GM19452 (cell line): Measurements from ENCODE around the gene CDC25B.
"Not testable (repeated sequence)": the region's sequence is repeated elsewhere in the genome, so short reads cannot be mapped to it uniquely, and the experiment has no call there.

Experiments used
- ATAC-seq: cut with Tn5 transposase; IDR thresholded peaks from one replicate; pipeline ENCODE4 v1.9.1; 2021; ENCODE audit not compliant: unreplicated experiment

The CDC25B gene

DNA sequence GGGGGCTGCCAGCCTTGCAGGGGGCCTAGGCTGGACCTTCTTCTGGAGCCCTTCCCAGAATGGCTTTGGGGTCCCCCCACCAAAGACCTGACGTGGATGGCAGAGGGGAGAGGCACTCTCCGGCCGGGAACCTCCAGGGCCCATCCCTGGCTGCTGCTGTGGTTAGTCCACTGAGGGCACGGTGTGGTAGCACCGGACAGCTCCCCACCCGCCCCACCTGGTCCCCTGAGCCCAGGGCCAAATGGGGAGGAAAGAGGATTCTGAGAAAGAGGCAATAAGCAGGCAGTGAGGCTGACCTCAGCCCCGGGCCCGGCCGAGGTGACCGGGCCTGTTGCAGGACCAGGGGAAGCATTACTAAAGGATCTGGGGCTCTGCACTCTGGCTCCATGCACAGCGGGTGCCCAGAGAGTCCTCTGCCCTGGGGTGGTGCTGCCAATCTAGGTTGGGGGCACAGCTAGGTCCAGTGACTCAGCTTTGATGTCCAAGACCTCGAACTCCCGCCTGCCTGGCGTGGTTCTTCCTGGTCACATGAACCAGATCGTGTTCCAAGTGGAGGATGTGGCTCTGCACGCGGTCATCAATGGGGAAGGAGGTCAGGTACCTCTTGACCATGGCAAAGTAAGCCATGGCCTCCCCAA, 11.8 kb upstream of the CDC25B start:
- ATAC-seq, result no peak

DNA sequence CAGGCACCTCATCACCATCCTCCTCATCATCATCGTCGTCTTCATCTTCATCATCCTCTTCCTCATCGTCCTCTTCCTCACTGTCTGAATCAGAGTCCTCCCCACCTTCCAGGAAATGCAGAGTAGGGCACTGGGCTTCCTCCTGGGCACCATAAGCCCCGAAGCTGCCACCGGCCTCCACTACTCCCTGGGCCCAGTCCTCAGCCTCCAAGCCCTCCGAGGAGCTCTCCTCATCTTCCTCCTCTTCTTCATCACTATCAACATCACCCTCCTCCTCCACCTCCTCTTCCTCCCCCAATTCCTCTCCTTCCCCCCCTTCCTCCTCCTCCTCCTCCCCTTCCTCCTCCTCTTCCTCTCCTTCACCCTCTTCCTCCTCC, 11.3 kb upstream of the CDC25B start:
- no peak for ATAC-seq

DNA sequence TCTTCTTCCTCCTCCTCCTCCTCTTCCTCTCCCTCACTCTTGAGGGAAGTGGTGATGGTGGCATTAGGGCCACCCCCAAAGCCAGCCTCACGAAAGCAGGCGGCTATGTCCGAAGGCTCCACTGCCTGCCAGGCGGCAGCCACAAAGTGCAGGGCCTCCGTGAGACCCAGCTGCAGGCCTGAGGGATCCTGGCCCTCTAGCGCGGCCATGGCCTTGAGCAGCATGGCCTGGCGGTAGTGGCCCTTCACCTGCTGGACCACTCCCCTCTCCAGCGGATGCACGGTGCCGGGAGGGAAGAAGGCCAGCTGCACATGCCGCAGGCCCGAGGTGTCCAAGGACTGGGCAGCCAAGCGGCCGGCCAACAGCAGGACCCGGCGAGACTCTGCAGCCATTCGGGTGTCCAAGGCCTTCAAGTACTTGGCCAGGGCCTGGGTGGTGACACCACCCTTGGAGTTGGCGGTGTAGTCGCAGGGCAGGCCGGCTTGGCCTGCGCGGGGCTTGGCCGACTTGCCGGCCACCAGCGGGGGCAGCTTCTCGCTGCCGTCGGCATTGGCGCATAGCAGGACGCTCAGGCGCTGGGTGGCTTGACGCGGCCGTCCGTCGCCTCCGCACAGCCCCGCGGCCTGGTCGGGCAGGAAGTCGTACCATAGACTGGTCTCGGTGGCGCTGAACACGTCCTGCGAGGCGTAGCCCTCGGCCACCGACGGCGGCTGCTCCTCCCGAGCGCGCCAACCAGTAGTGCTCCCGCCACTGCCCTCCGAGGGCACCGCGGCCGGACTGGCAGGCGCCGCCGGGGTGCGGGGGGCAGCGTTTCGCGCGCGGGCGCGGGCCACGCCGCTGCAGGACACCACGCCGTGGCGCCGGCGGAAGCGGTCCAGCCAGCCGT, 10.6 kb upstream of the CDC25B start:
- no peak for ATAC-seq

GRCh38 chr20:3786126-3786484, 10.0 kb upstream of the CDC25B start:
- ATAC-seq, result peak; percentile 16

- peak; percentile 75 for ATAC-seq
These were observed 9.3 kb upstream of the CDC25B start, which contains the start of gene CENPB for GRCh38 chr20:3786665-3787323. Gene CENPB (minus strand): TSS chr20:3786740. CDS start chr20:3786483, 257 bp downstream.

DNA sequence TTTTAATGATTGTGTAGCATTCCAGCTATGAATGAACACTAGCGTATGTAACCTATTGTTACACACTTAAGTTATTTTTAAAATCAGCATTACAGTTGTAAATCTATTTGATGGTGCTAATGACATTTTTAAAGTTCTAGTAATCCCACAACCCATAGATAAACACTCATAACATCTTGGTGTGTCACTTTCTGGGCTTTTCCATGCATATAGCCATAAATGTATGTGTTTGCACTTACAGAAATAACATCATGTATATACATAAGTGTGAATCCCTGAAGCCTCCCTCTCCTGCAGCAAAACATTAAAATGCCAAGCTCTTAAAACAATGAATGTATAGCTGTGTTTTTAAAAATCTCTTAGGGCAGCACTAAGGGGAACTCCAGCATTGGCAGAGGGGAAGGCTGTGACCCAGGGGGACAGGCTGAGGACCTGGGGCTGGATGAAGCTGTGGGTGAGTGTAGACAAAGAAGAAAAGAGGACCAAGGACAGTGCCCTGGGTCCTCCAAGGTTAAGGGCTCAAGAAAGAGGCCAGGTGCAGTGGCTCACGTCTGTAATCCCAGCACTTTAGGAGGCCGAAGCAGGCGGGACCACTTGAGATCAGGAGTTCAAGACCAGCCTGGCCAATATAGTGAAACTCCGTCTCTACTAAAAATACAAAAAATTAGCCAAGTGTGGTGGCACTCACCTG, 8.6 kb upstream of the CDC25B start:
- ATAC-seq, result no peak

GRCh38 chr20:3788685-3789155, 7.4 kb upstream of the CDC25B start:
- ATAC-seq, result no peak

GRCh38 chr20:3789201-3789600, 6.9 kb upstream of the CDC25B start:
- not testable (repeated sequence) for ATAC-seq

- not testable (repeated sequence) for ATAC-seq
These were observed 1.9 kb upstream of the CDC25B start for GRCh38 chr20:3794168-3794567.

DNA sequence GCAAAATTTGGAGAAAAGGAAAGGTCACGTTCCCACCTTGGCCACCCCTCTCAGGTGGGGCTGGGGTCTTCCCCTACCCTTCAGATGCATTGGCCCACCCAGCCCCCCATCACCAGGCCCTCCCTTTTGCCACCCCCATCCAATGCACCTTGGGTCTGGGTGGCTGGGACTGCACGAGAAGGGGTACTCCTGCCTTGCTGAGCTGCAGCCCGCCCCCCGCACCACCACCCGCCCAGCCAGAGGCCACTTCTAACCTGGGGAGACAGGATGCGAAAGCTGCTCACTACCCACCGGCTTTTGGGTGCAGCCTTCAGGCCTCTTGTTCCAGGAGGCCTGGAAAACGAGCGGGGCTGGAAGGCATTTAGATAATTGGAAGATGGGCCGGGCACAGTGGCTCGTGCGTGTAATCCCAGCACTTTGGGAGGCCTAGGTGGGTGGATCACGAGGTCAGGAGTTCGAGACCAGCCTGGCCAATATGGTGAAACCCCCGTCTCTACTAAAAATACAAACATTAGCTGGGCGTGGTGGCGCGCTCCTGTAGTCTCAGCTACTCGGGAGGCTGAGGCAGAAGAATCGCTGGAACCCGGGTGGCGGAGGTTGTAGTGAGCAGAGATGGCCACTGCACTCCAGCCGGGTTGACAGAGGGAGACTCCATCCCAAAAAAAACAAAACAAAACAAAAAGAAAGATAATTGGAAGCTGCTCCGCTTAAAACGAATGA, 1.2 kb upstream of the CDC25B start:
- no peak for ATAC-seq

DNA sequence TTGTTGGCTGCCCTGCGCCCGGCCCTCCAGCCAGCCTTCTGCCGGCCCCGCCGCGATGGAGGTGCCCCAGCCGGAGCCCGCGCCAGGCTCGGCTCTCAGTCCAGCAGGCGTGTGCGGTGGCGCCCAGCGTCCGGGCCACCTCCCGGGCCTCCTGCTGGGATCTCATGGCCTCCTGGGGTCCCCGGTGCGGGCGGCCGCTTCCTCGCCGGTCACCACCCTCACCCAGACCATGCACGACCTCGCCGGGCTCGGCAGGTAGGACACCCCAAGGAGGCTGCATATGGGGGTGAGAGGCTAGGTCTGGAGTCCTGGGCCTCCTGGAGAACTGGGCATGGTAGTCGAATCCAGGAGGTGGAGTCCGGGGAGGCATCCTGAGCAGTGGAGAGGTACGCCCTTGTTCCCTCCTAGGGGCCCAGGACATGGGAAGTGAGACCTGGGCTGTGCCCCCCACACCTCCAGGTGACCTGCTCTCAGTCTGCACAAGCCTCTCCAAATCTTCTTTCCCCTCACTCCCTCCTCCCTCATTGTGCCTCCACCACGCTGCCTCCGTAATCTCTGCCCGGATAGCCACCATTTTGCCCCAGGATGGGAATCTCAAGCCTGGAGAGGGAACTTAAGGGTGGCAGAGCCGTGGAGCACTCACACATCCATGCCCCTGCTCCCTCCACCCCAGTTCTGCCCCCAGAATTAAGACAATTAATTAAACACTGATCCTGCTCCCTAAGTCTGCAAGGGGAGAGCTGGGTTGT, 541 bp downstream of the CDC25B start:
- peak; percentile 4 for ATAC-seq

DNA sequence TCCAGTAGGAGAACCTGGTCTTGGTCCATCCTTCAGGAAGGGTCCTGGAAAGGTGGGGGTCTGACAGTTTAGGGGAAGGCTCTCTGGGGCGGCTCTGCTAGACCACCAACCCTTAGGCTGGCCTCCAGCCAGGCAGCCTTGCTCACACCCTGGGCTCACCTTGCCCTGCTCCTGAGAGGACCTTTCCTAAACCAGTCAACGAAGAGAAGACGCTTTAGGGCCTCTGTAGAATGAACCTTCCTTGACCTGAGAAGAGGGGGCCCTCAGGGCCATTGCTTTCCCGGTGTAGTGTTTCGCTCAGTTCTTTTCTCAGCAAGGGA, 1.1 kb downstream of the CDC25B start:
- ATAC-seq, result no peak

GRCh38 chr20:3797592-3798372, 1.7 kb downstream of the CDC25B start:
- ATAC-seq, result no peak

DNA sequence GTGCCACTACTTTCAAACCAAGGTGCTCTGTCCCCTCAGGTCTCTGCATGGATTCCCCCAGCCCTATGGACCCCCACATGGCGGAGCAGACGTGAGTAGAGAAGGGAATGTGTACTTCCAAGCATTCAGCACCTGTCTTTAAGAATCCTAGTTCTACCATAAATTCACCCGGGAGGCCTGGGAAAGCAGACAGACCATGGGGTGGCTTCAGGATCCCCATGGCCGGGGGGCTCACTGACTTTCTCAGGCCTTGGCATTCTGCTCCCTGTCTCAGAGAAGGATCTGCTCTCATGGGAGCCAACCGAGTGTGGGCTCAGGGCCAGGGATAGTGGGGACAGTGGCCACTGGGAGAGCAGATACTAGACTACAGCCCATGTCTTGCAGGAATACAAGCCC, 2.3 kb downstream of the CDC25B start:
- no peak for ATAC-seq

DNA sequence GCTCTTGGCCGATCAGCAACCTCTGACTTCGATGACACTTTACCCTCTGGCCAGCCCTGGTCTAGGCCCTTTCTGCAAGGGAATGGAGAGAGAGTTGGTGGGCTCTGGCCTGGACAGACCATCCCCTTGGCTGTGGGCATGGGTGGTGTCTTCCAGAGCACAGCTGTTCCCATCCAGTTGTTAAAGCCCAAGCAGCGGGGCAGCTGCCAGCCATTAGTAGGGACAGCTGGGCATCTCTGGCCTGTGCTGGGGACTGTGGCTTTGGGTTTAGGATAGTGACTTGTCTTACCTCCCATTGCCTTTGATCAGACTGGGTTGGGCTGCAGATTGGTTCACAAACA, 2.8 kb downstream of the CDC25B start:
- no peak for ATAC-seq

DNA sequence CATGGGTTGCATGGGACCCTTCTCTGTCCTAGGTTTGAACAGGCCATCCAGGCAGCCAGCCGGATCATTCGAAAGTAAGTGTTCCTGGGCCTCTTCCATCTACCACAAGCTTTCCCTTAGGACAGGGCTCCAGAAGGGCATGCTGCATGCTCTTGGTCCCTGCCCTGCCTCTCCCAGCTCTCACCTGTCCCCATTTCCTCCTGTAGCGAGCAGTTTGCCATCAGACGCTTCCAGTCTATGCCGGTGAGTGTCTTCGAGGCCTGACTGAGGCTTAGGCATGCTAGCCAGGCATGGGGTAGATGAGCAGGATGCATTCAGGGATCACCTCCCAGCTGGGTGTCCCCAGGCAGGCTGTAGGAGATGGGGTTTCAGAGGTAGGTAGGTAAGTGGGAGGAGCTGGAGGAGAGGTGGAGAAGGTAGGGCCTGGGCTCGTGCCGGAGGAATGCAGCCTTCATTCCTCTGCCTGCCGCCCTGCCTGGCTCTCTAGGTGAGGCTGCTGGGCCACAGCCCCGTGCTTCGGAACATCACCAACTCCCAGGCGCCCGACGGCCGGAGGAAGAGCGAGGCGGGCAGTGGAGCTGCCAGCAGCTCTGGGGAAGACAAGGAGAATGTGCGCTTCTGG, 4.3 kb downstream of the CDC25B start:
- ATAC-seq, result no peak

DNA sequence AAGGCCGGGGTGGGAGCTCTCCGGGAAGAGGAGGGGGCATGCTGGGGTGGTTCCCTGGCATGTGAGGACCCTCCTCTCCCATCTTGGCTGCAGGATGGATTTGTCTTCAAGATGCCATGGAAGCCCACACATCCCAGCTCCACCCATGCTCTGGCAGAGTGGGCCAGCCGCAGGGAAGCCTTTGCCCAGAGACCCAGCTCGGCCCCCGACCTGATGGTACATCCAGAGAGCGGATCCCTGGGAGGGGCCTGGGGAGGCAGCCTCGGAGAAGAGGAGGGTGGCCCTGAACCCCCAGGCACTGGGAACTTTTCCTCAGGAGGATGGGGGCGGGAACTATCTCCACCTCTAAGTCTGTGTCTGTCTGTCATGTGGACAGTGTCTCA, 4.8 kb downstream of the CDC25B start:
- no peak for ATAC-seq

DNA sequence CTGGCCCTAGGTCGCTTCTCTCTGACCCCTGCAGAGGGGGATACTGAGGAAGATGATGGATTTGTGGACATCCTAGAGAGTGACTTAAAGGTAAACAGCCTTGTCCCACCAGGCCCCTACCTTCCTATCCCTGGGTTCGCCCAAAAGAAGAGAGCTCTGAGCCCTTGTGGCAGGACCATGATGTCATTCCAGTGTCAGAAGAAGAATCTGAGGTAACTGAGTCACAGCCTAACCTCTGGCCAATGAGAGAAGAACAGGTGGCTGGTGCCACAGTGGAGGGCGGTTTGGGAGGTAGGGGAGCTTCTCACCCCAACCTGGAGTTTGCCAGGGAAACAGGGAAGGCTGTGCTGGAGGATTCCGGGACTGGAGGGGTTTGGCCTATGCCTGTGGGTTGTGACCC, 5.2 kb downstream of the CDC25B start:
- ATAC-seq, result no peak

GRCh38 chr20:3801846-3802245, 5.7 kb downstream of the CDC25B start:
- no peak for ATAC-seq
